RWPE2 (cell line): ENCODE results near the gene IPPK.

Experiments used
- ATAC-seq: fragments of 200-7000 bp; cut with Tn5 transposase; 3 replicates; pipeline ENCODE4 v1.9.1; 2021; ENCODE audit warnings: low read depth
- DNase-seq: peaks from one replicate; pipeline ENCODE4 v3.0.0-alpha.2; 2020; ENCODE audit warnings: low spot score
- H3K27ac ChIP-seq: fragments of 450-650 bp; 2 replicates; pipeline ENCODE4 v1.5.1; 2017; ENCODE audit warnings: mild to moderate bottlenecking; ENCODE audit not compliant: poor library complexity, severe bottlenecking
- H3K27me3 ChIP-seq: fragments of 250-450 bp; sonication (Bioruptor Pico); 2 replicates; pipeline ENCODE4 v1.5.1; 2021; ENCODE audit warnings: mild to moderate bottlenecking, moderate library complexity; ENCODE audit not compliant: insufficient read depth, poor library complexity, severe bottlenecking
- H3K36me3 ChIP-seq: fragments of 250-450 bp; sonication (Bioruptor Pico); 2 replicates; pipeline ENCODE4 v1.5.1; 2020; ENCODE audit warnings: low read depth, mild to moderate bottlenecking, moderate library complexity
- H3K4me1 ChIP-seq: fragments of 250-450 bp; sonication (Bioruptor Pico); 2 replicates; pipeline ENCODE4 v1.5.1; 2021; ENCODE audit warnings: mild to moderate bottlenecking, moderate library complexity; ENCODE audit not compliant: insufficient read depth, poor library complexity, severe bottlenecking
- H3K4me3 ChIP-seq: fragments of 250-450 bp; sonication (Bioruptor Pico); 2 replicates; pipeline ENCODE4 v1.5.1; 2021; ENCODE audit warnings: mild to moderate bottlenecking, moderate library complexity; ENCODE audit not compliant: severe bottlenecking
- H3K9me3 ChIP-seq: fragments of 250-450 bp; sonication (Bioruptor Pico); 2 replicates; pipeline ENCODE4 v1.5.1; 2021; ENCODE audit warnings: mild to moderate bottlenecking, moderate library complexity; ENCODE audit not compliant: severe bottlenecking
- CTCF ChIP-seq: fragments of 450-650 bp; IDR thresholded peaks from one replicate; pipeline ENCODE4 v1.5.1; 2017; ENCODE audit warnings: mild to moderate bottlenecking, moderate library complexity; ENCODE audit not compliant: poor library complexity, severe bottlenecking

IPPK gene

DNA sequence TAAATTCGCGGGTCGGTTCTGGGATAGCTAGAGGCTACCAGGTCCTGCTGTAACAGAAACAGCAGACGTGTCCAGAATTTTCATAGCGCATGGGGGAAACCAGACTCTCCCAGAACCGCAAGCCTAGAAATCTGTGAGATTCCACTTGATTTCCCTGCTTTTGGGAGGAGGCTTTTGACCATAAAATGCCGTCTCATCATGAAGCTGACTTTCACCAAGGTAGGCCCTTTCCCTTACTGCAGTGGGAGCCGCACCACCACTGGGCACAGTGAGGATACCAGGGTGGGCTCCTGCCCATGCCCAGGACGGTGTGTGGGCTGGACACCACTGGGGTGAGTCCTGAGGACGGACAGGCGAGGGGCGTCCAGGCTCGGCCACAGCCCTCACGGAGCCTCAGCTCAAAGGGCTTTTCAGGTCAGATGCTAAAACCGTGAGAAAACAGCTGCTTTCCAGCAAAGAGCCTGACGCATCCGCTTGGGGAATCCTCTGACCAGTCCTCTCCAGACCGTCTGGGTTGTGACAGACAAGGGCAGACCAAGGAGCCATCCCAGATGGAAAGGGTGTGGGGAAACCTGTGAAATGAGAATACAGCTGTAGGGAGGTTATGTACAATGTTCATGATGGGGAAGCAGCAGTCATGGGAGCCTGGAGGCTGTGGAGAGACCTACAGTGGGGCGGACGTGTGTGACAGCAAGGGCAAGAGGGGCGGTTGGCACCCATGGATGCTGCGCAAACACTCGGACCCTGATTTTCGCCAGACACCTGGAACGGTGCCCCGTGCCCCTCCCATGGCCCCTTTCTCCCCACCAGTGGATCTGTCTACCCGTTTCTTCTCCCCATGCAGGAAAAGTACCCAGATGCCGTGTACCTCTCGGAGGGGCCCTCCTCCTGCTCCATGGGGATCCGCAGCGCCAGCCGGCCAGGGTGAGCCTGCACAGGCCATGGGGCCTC is 59.2 kb downstream of the IPPK start:
- TF ChIP-seq CTCF = no peak
- H3K27ac ChIP-seq = no peak overlapping the region
- H3K27me3 ChIP-seq = no peaks in the 10 kb centered on the region
- no peaks in the 10 kb centered on the region for H3K4me1 ChIP-seq
- DNase-seq (no peak), ATAC-seq (no peak)
- H3K36me3 ChIP-seq = peaks cover 9% of the 10 kb centered on the region
- no peaks in the 10 kb centered on the region for H3K9me3 ChIP-seq
- no peak overlapping the region for H3K4me3 ChIP-seq

- no peaks in the 10 kb centered on the region for H3K27me3 ChIP-seq
- H3K27ac ChIP-seq = no peak overlapping the region
- TF ChIP-seq CTCF = no peak
- ATAC-seq (0 out of 3 replicates have a peak, but pooled peaks have one; percentile 7), DNase-seq (no peak)
- H3K36me3 ChIP-seq = peaks cover 9% of the 10 kb centered on the region
- no peaks in the 10 kb centered on the region for H3K4me1 ChIP-seq
- no peak overlapping the region for H3K4me3 ChIP-seq
- no peaks in the 10 kb centered on the region for H3K9me3 ChIP-seq
These were observed 61.0 kb downstream of the IPPK start for GRCh38 chr9:92608909-92609445.

- H3K27me3 ChIP-seq = no peaks in the 10 kb centered on the region
- no peak for DNase-seq
- H3K4me1 ChIP-seq = no peaks in the 10 kb centered on the region
- H3K9me3 ChIP-seq = no peaks in the 10 kb centered on the region
- no peak overlapping the region for H3K4me3 ChIP-seq
- H3K36me3 ChIP-seq = peaks cover 9% of the 10 kb centered on the region
- ATAC-seq = no peak
- no peak for TF ChIP-seq CTCF
- H3K27ac ChIP-seq = no peak overlapping the region
These were observed 61.6 kb downstream of the IPPK start for GRCh38 chr9:92608241-92608908.

DNA sequence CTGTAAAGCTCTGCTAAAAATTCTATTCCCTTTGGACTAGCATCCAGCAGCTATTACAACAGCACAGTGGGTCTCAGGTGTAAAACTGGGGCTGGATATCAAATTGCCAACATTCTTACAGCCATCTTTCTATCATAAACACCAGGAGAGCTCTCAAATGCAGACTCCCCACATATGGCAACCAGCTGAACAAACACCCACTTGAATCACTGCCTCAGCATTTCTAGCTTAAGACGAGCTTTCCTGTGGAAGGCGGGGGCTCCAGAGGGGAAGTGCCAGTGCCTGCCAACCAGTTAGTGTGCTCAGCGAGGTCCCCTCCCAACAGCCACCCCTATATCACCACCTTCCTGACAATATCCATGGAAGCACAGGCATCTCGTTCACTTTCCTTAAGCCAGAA is 62.2 kb downstream of the IPPK start:
- Histone ChIP-seq H3K36me3 (peaks cover 3% of the 10 kb centered on the region), H3K27me3 (no peaks in the 10 kb centered on the region), H3K4me3 (no peak overlapping the region), H3K4me1 (no peaks in the 10 kb centered on the region), H3K9me3 (no peaks in the 10 kb centered on the region), H3K27ac (no peak overlapping the region)
- no peak for TF ChIP-seq CTCF
- ATAC-seq = peak; percentile 29; the same call in 1 of the 3 replicates
- DNase-seq = no peak
